Sigmoid colon (tissue), 7 donors: ENCODE measurements around the gene TNFRSF11A. TPM values are rescaled to one million over a fixed set of nuclear protein-coding genes. Genes with fewer than 3 reads are reported as not detected.
A peak's percentile ranks its signal among the peaks of the same experiment; 100 is the strongest.

ENCODE experiments used
- DNase-seq: peaks from one replicate; pipeline ENCODE4 v3.0.0-alpha.2; 2019
- H3K27ac ChIP-seq, 4 donors: fragments of 200-600 bp; sonication (generic); one replicate each; pipeline ENCODE4 v1.5.1; 2016 to 2019; ENCODE audit warnings: mild to moderate bottlenecking in 1 of 4
- H3K27me3 ChIP-seq, 3 donors: fragments of 200-600 bp; sonication (generic); one replicate each; pipeline ENCODE4 v1.5.1; 2019; ENCODE audit warnings: mild to moderate bottlenecking in 1 of 3
- H3K36me3 ChIP-seq, 4 donors: fragments of 200-600 bp; sonication (generic); one replicate each; pipeline ENCODE4 v1.5.1; 2016 to 2019
- H3K4me1 ChIP-seq, 4 donors: fragments of 200-600 bp; sonication (generic); one replicate each; pipeline ENCODE4 v1.5.1; 2017 to 2019
- H3K4me3 ChIP-seq, 4 donors: fragments of 200-600 bp; sonication (generic); one replicate each; pipeline ENCODE4 v1.5.1; 2017 to 2019; ENCODE audit warnings: mild to moderate bottlenecking in 2 of 4, moderate library complexity in 1 of 4
- H3K9me3 ChIP-seq, 4 donors: fragments of 200-600 bp in 3 of 4; sonication (generic) in 3 of 4; one replicate each; pipeline versions ENCODE4 v1.5.1 to v1.6.1; 2013 to 2019
- EP300 ChIP-seq, 4 donors: sonication (generic); formaldehyde crosslinking; IDR thresholded peaks; one replicate each; pipeline ENCODE4 v1.6.1; 2017; ENCODE audit warnings: antibody characterized with exemption in 4 of 4
- POLR2A ChIP-seq, 2 donors: fragments of 450-650 bp; IDR thresholded peaks; one replicate each; pipeline ENCODE4 v1.6.1; 2016; ENCODE audit warnings: antibody characterized with exemption in 2 of 2, mild to moderate bottlenecking in 2 of 2, moderate library complexity in 2 of 2
- POLR2AphosphoS5 ChIP-seq, 4 donors: sonication (generic); formaldehyde crosslinking; IDR thresholded peaks; one replicate each; pipeline ENCODE4 v1.6.1; 2017; ENCODE audit warnings: antibody characterized with exemption in 4 of 4
- WGBS, 2 donors: extraction: QIAGEN DNeasy Blood & Tissue Kit; methylation state at CpG; one replicate each; pipeline ENCODE4 v1.1.7; 2013; 5-methylcytosine and 5-hydroxymethylcytosine counted together
- intact Hi-C: fragments of 100-400 bp; cut with DNase I; formaldehyde crosslinking; loops from one replicate; pipeline ENCODE4 v1.15.1; 2023
- polyA plus RNA-seq, 3 donors: library from polyadenylated mRNA; stranded (reverse); fragments of 200-250 nt; gene quantifications; one replicate each; pipeline ENCODE4 v1.2.3, GENCODE V29; 2013
- total RNA-seq, 4 donors: library from RNA; depleted of rRNA; stranded (reverse); fragments of >200 nt; gene quantifications; one replicate each; pipeline ENCODE4 v1.1.0, GENCODE V29; 2016
- TF ChIP-seq, protein P1 (sequence below), 4 experiments: fragments of 450-650 bp in 3 of 4; fragments of 200-600 bp in 1 of 4; IDR thresholded peaks; one replicate each; pipeline ENCODE4 v1.5.1; 2016 to 2019; ENCODE audit warnings: antibody characterized with exemption in 4 of 4, mild to moderate bottlenecking in 3 of 4, moderate library complexity in 2 of 4
- donor health status: healthy with polysubstance abuse.
- donor health status: Bipolar disorder and iron deficiency.
- donor health status: healthy.

Gene TNFRSF11A
- total and polyA plus RNA-seq, 7 donors, result 2.1 to 19.9 (median 3.6) TPM

GRCh38 chr18:62331581-62332356, 6.7 kb downstream of the TNFRSF11A start:
- H3K36me3 ChIP-seq, result no peaks in the 10 kb centered on the region
- WGBS, 2 donors, result 67 to 74% methylated on average over 8 of the region's 8 CpGs
- no peak overlapping the region for H3K4me3 ChIP-seq
- no peak overlapping the region for H3K27ac ChIP-seq
- H3K4me1 ChIP-seq, result peaks cover 0 to 3% (median under 1%) of the 10 kb centered on the region in 4 donors
- H3K27me3 ChIP-seq, result peaks cover 9 to 62% (median 42%) of the 10 kb centered on the region in 3 donors
- intact Hi-C loops, result no loop called here
- no peak for TF ChIP-seq POLR2A (IDR thresholded peaks at IDR 0.05)
- TF ChIP-seq POLR2AphosphoS5 (IDR thresholded peaks at IDR 0.05), result peak in 1 of 4 donors; percentile 25
- no peak for TF ChIP-seq EP300 (IDR thresholded peaks at IDR 0.05)
- TF ChIP-seq, protein P1, sequence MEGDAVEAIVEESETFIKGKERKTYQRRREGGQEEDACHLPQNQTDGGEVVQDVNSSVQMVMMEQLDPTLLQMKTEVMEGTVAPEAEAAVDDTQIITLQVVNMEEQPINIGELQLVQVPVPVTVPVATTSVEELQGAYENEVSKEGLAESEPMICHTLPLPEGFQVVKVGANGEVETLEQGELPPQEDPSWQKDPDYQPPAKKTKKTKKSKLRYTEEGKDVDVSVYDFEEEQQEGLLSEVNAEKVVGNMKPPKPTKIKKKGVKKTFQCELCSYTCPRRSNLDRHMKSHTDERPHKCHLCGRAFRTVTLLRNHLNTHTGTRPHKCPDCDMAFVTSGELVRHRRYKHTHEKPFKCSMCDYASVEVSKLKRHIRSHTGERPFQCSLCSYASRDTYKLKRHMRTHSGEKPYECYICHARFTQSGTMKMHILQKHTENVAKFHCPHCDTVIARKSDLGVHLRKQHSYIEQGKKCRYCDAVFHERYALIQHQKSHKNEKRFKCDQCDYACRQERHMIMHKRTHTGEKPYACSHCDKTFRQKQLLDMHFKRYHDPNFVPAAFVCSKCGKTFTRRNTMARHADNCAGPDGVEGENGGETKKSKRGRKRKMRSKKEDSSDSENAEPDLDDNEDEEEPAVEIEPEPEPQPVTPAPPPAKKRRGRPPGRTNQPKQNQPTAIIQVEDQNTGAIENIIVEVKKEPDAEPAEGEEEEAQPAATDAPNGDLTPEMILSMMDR (IDR thresholded peaks at IDR 0.05), result no peak
- DNase-seq, result peak; percentile 78
- no peaks in the 10 kb centered on the region for H3K9me3 ChIP-seq

DNA sequence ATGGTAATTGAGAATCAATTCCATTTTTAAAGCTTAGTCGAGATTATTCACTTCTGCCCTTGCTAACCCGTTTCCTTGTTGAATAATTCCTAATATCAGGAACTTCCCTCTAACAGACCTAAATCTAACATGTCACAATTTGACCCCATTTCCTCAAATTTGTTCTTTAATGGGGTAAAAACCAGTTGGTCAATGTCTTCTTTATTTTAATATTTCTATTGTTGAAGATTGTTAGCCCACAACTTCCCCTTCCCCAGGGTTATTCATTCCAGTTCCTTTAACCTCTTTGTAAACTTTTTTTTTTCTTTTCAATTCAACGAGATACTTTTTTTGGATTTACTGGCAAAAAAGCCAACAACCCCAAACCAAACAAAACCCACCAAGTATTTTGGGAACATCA, 7.3 kb downstream of the TNFRSF11A start:
- no peaks in the 10 kb centered on the region for H3K4me1 ChIP-seq
- intact Hi-C loops, result no loop called here
- no peaks in the 10 kb centered on the region for H3K36me3 ChIP-seq
- H3K27ac ChIP-seq, result no peak overlapping the region
- no peaks in the 10 kb centered on the region for H3K9me3 ChIP-seq
- TF ChIP-seq POLR2A (IDR thresholded peaks at IDR 0.05) (no peak), POLR2AphosphoS5 (IDR thresholded peaks at IDR 0.05) (no peak), EP300 (IDR thresholded peaks at IDR 0.05) (no peak)
- TF ChIP-seq, protein P1 (IDR thresholded peaks at IDR 0.05), result no peak
- peaks cover 3 to 55% (median 35%) of the 10 kb centered on the region in 3 donors for H3K27me3 ChIP-seq
- DNase-seq, result no peak
- no peak overlapping the region for H3K4me3 ChIP-seq
- 50 to 75% methylated on average over 3 of the region's 3 CpGs for WGBS, 2 donors

DNA sequence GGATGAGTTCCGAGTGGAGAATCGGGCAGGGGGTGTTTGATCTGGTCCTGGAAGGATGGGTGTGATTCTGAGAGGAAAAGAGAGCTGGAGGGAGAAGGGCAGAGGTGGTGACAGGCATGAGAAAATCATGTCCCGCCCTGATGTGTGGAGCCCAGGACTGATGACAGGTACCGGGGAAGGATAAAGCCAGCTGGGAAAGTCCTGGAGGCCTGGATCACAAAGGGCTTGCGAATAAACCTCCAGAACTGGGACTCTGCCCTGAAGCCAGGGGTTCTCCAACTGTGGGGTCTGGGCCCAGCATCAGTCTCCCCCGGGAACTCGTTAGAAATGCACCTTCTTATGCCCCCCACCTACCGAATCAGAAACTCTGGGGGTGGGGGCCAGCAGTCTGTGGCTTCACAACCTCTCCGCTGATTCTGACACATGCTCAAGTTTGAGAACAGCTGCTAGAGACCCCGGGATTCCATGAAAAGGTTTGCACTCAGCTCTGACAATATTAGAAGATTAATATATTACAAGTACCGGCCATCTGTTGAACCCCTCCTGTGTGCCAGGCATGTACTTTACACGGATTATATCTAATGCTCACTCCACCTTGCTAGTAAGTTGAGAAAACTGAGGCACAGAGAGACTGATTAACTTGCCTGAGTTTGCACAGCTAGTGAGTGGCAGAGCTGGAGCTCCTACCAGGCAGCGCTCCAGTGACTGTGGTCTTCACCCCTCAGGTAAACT, 8.0 kb downstream of the TNFRSF11A start:
- Histone ChIP-seq H3K27ac (no peak overlapping the region), H3K4me3 (no peak overlapping the region), H3K27me3 (peaks cover 0 to 48% (median 28%) of the 10 kb centered on the region in 3 donors), H3K36me3 (no peaks in the 10 kb centered on the region), H3K4me1 (no peaks in the 10 kb centered on the region), H3K9me3 (no peaks in the 10 kb centered on the region)
- DNase-seq, result no peak
- TF ChIP-seq POLR2A (IDR thresholded peaks at IDR 0.05), result no peak
- TF ChIP-seq EP300 (IDR thresholded peaks at IDR 0.05), result no peak
- TF ChIP-seq POLR2AphosphoS5 (IDR thresholded peaks at IDR 0.05), result no peak
- TF ChIP-seq, protein P1 (IDR thresholded peaks at IDR 0.05), result no peak
- 80 to 88% methylated on average over 13 of the region's 13 CpGs for WGBS, 2 donors
- intact Hi-C loops, result no loop called here

- no peaks in the 10 kb centered on the region for H3K36me3 ChIP-seq
- H3K27me3 ChIP-seq, result peaks cover 0 to 38% (median 19%) of the 10 kb centered on the region in 3 donors
- 46 to 73% methylated on average over 8 of the region's 8 CpGs for WGBS, 2 donors
- H3K4me3 ChIP-seq, result no peak overlapping the region
- DNase-seq, result no peak
- TF ChIP-seq, protein P1 (IDR thresholded peaks at IDR 0.05), result no peak
- TF ChIP-seq POLR2A (IDR thresholded peaks at IDR 0.05), result no peak
- no peak for TF ChIP-seq EP300 (IDR thresholded peaks at IDR 0.05)
- no peak for TF ChIP-seq POLR2AphosphoS5 (IDR thresholded peaks at IDR 0.05)
- no peak overlapping the region for H3K27ac ChIP-seq
- no peaks in the 10 kb centered on the region for H3K4me1 ChIP-seq
- H3K9me3 ChIP-seq, result no peaks in the 10 kb centered on the region
- intact Hi-C loops, result no loop called here
Observed at GRCh38 chr18:62334120-62334519, 9.0 kb downstream of the TNFRSF11A start.
